Measurements from ENCODE around the gene DSC1. TPM values are rescaled to one million over a fixed set of nuclear protein-coding genes. Genes with fewer than 3 reads are reported as not detected.

The DSC1 gene
- total and polyA plus RNA-seq, 2 of the 8 experiments (the other 6 are each of a cell fraction or from before 2014, with no cell fraction given): 0.02 TPM; not detected in 1

GRCh38 chr18:31162419-31162793 is 250 bp downstream of the DSC1 start (continued):
- TF ChIP-seq CHD1 (IDR thresholded peaks at IDR 0.05; ENCODE audit: low read depth, low read length): no peak
- no peak for TF ChIP-seq KDM5A (IDR thresholded peaks at IDR 0.05; ENCODE audit: low read length)
- no peak for TF ChIP-seq SUZ12 (IDR thresholded peaks at IDR 0.05; ENCODE audit: low read length)
- TF ChIP-seq SIX5 (IDR thresholded peaks at IDR 0.05; ENCODE audit: low read depth, low read length): no peak
- TF ChIP-seq TCF12 (IDR thresholded peaks at IDR 0.05; ENCODE audit: low read depth, low read length): no peak
- TF ChIP-seq MAFK (IDR thresholded peaks at IDR 0.05; ENCODE audit: low read depth, low read length): no peak
- no peak for TF ChIP-seq RNF2 (IDR thresholded peaks at IDR 0.05; ENCODE audit: borderline replicate concordance, low read depth, low read length, missing control alignments, poor library complexity, severe bottlenecking)
- no peak for TF ChIP-seq POU5F1 (IDR thresholded peaks at IDR 0.05; ENCODE audit: low read depth, low read length)
- no peak for TF ChIP-seq TAF1 (IDR thresholded peaks at IDR 0.05; ENCODE audit: low read depth, low read length)
- TF ChIP-seq TBP (IDR thresholded peaks at IDR 0.05; ENCODE audit: low read depth, low read length): no peak
